Measurements from ENCODE around the gene KIFC1. TPM values are rescaled to one million over a fixed set of nuclear protein-coding genes. Genes with fewer than 3 reads are reported as not detected.

The KIFC1 gene
- total RNA-seq, 1 donor from 2014 or later, result 0.19 TPM

- no peak for DNase-seq (ENCODE audit: low spot score)
Observed at GRCh38 chr6:33424855-33425667, 33.4 kb downstream of the KIFC1 start.

- peak; percentile 96 for DNase-seq (ENCODE audit: low spot score)
Observed at GRCh38 chr6:33425668-33426577, 34.3 kb downstream of the KIFC1 start.

GRCh38 chr6:33426590-33427511 lies 35.2 kb downstream of the KIFC1 start:
- no peak for DNase-seq (ENCODE audit: low spot score)

- no peak for DNase-seq (ENCODE audit: low spot score)
Observed at GRCh38 chr6:33427585-33428223, 36.1 kb downstream of the KIFC1 start.

GRCh38 chr6:33428224-33428965 lies 36.8 kb downstream of the KIFC1 start:
- no peak for DNase-seq (ENCODE audit: low spot score)

- no peak for DNase-seq (ENCODE audit: low spot score)
Observed at GRCh38 chr6:33428966-33429749, 37.5 kb downstream of the KIFC1 start.

GRCh38 chr6:33429750-33430052 lies 38.1 kb downstream of the KIFC1 start:
- DNase-seq (ENCODE audit: low spot score), result no peak

- DNase-seq (ENCODE audit: low spot score), result no peak
Observed at GRCh38 chr6:33430334-33430733, 38.7 kb downstream of the KIFC1 start.

- no peak for DNase-seq (ENCODE audit: low spot score)
Observed at GRCh38 chr6:33430991-33431879, 39.6 kb downstream of the KIFC1 start.

- DNase-seq (ENCODE audit: low spot score), result no peak
Observed at GRCh38 chr6:33431880-33432541, 40.4 kb downstream of the KIFC1 start.

- DNase-seq (ENCODE audit: low spot score), result no peak
Observed at GRCh38 chr6:33432546-33432945, 40.9 kb downstream of the KIFC1 start.

- no peak for DNase-seq (ENCODE audit: low spot score)
Observed at GRCh38 chr6:33433001-33433543, 41.4 kb downstream of the KIFC1 start.

GRCh38 chr6:33433544-33434191 lies 42.0 kb downstream of the KIFC1 start:
- DNase-seq (ENCODE audit: low spot score), result no peak

GRCh38 chr6:33434961-33435360 lies 43.3 kb downstream of the KIFC1 start:
- DNase-seq (ENCODE audit: low spot score), result no peak

- DNase-seq (ENCODE audit: low spot score), result no peak
Observed at GRCh38 chr6:33437666-33438065, 46.0 kb downstream of the KIFC1 start.

- DNase-seq (ENCODE audit: low spot score), result no peak
Observed at GRCh38 chr6:33438978-33439594, 47.5 kb downstream of the KIFC1 start.
